Measurements from ENCODE around the gene TUBB2B. TPM values are rescaled to one million over a fixed set of nuclear protein-coding genes. Genes with fewer than 3 reads are reported as not detected.
"Not testable (repeated sequence)": the region's sequence is repeated elsewhere in the genome, so short reads cannot be mapped to it uniquely, and the experiment has no call there.

TUBB2B gene
- total and polyA plus RNA-seq, 8 donors = 1.9 to 17.6 (median 5.3) TPM

GRCh38 chr6:3188262-3188661, 39.2 kb downstream of the TUBB2B start:
- Histone ChIP-seq H3K4me1 (no peaks in the 10 kb centered on the region), H3K36me3 (no peaks in the 10 kb centered on the region), H3K4me3 (no peak overlapping the region), H3K27ac (no peak overlapping the region), H3K9me3 (no peaks in the 10 kb centered on the region), H3K27me3 (no peaks in the 10 kb centered on the region)
- intact Hi-C loops (cut with DNase I) = no loop called here
- DNase-seq = no peak
- WGBS, 2 donors = 81 to 91% methylated on average over 7 of the region's 7 CpGs
- ATAC-seq = no peak
- FAIRE-seq = no peak
- no peak for TF ChIP-seq CTCF (IDR thresholded peaks at IDR 0.05)

- H3K27me3 ChIP-seq = no peaks in the 10 kb centered on the region
- no peaks in the 10 kb centered on the region for H3K9me3 ChIP-seq
- 91 to 92% methylated on average over 3 of the region's 3 CpGs for WGBS, 2 donors
- no peak overlapping the region for H3K4me3 ChIP-seq
- H3K36me3 ChIP-seq = no peaks in the 10 kb centered on the region
- FAIRE-seq (no peak), ATAC-seq (no peak), DNase-seq (no peak)
- no peak overlapping the region for H3K27ac ChIP-seq
- no peaks in the 10 kb centered on the region for H3K4me1 ChIP-seq
- intact Hi-C loops (cut with DNase I) = no loop called here
- no peak for TF ChIP-seq CTCF (IDR thresholded peaks at IDR 0.05)
Observed at GRCh38 chr6:3186974-3187382, 40.5 kb downstream of the TUBB2B start.

- TF ChIP-seq CTCF (IDR thresholded peaks at IDR 0.05) = no peak
- DNase-seq = no peak
- no peak overlapping the region for H3K27ac ChIP-seq
- no peak for FAIRE-seq
- H3K4me1 ChIP-seq = no peaks in the 10 kb centered on the region
- WGBS, 2 donors = 75 to 82% methylated on average over 4 of the region's 4 CpGs
- intact Hi-C loops (cut with DNase I) = no loop called here
- no peak overlapping the region for H3K4me3 ChIP-seq
- H3K36me3 ChIP-seq = no peaks in the 10 kb centered on the region
- no peaks in the 10 kb centered on the region for H3K9me3 ChIP-seq
- H3K27me3 ChIP-seq = no peaks in the 10 kb centered on the region
- no peak for ATAC-seq
Observed at GRCh38 chr6:3183066-3183465, 44.4 kb downstream of the TUBB2B start.

- Histone ChIP-seq H3K4me3 (no peak overlapping the region), H3K4me1 (no peaks in the 10 kb centered on the region), H3K36me3 (no peaks in the 10 kb centered on the region), H3K27ac (no peak overlapping the region), H3K9me3 (no peaks in the 10 kb centered on the region), H3K27me3 (no peaks in the 10 kb centered on the region)
- no peak for TF ChIP-seq CTCF (IDR thresholded peaks at IDR 0.05)
- ATAC-seq (no peak), FAIRE-seq (no peak), DNase-seq (no peak)
- intact Hi-C loops (cut with DNase I) = no loop called here
- WGBS, 2 donors = 64 to 76% methylated on average over 2 of the region's 2 CpGs
Observed at GRCh38 chr6:3181105-3181504, 46.3 kb downstream of the TUBB2B start.

GRCh38 chr6:3179945-3180344, 47.5 kb downstream of the TUBB2B start:
- WGBS, 2 donors = 22 to 51% methylated on average over 2 to 6 of the region's 8 CpGs
- H3K4me1 ChIP-seq; intact Hi-C loops (cut with DNase I); H3K27me3 ChIP-seq; H3K9me3 ChIP-seq; H3K27ac ChIP-seq; FAIRE-seq; H3K36me3 ChIP-seq: not testable (repeated sequence)
- H3K4me3 ChIP-seq = peak overlapping the region in 1 of 4 donors; percentile 22
- DNase-seq (peak in 1 of 6 donors; percentile 33), ATAC-seq (peak; percentile 56 to 76 (median 70))

- 52 to 58% methylated on average over 8 of the region's 8 CpGs for WGBS, 2 donors
- H3K27ac ChIP-seq; intact Hi-C loops (cut with DNase I); FAIRE-seq; H3K4me1 ChIP-seq; H3K4me3 ChIP-seq; DNase-seq; H3K9me3 ChIP-seq; H3K36me3 ChIP-seq; H3K27me3 ChIP-seq: not testable (repeated sequence)
- ATAC-seq = peak in 3 of 4 donors; percentile 37 to 65 (median 38)
Observed at GRCh38 chr6:3178666-3179065, 48.8 kb downstream of the TUBB2B start.

Measured in pancreas (tissue), 10 donors.